ENCODE data around the gene TMC7. TPM values are rescaled to one million over a fixed set of nuclear protein-coding genes. Genes with fewer than 3 reads are reported as not detected.

TMC7 gene
- total RNA-seq, 1 experiment from 2014 or later, result 4.1 TPM

DNA sequence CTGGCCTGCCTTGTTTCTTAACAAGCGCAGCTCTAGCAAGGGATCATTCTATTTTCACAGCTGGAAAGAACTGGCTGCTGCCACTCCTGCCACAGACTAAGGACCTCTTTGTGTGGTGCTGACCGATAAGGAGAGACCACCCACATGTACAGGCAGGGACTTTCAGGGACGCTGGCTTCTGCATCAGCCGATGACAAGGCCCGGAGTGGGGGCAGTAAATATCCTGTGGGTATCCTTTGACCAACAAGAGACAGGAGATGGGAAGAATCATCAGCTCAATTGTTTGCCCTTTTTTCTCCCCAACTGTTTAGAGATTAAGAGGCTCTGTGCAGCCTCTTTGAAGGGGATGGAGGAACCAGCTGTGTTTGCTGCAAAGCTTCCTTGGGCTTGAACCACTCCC is 120.9 kb downstream of the TMC7 start:
- Mint-ChIP-seq H3K36me3 (ENCODE audit: insufficient read depth, unreplicated experiment) (peaks cover 6% of the 10 kb centered on the region), H3K27ac (ENCODE audit: low read depth, unreplicated experiment) (no peak overlapping the region), H3K27me3 (ENCODE audit: insufficient read depth, unreplicated experiment) (no peaks in the 10 kb centered on the region), H3K9me3 (ENCODE audit: unreplicated experiment) (no peaks in the 10 kb centered on the region), H3K4me1 (ENCODE audit: insufficient read depth, unreplicated experiment) (peaks cover 9% of the 10 kb centered on the region), H3K4me3 (ENCODE audit: unreplicated experiment) (no peak overlapping the region)
- ChIA-PET POLR2A (interaction anchor here (0.6 to 1.8 kb wide), 2 partner anchors 10 to 274 kb away, joined by 3 to 6 read pairs; no protein-coding TSS in a partner anchor), CTCF (interaction anchor here (1.0 to 1.1 kb wide), 2 partner anchors 18 to 270 kb away, joined by 3 to 5 read pairs; no protein-coding TSS in a partner anchor)
- intact Hi-C loops (cut with micrococcal nuclease), result no loop called here
- no TSS peak for BruUV-seq (replicated peaks)
- DNase-seq (ENCODE audit: unreplicated experiment), result no peak
- TF ChIP-seq, protein P1, sequence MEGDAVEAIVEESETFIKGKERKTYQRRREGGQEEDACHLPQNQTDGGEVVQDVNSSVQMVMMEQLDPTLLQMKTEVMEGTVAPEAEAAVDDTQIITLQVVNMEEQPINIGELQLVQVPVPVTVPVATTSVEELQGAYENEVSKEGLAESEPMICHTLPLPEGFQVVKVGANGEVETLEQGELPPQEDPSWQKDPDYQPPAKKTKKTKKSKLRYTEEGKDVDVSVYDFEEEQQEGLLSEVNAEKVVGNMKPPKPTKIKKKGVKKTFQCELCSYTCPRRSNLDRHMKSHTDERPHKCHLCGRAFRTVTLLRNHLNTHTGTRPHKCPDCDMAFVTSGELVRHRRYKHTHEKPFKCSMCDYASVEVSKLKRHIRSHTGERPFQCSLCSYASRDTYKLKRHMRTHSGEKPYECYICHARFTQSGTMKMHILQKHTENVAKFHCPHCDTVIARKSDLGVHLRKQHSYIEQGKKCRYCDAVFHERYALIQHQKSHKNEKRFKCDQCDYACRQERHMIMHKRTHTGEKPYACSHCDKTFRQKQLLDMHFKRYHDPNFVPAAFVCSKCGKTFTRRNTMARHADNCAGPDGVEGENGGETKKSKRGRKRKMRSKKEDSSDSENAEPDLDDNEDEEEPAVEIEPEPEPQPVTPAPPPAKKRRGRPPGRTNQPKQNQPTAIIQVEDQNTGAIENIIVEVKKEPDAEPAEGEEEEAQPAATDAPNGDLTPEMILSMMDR (IDR thresholded peaks at IDR 0.05; ENCODE audit: unreplicated experiment), result no peak

DNA sequence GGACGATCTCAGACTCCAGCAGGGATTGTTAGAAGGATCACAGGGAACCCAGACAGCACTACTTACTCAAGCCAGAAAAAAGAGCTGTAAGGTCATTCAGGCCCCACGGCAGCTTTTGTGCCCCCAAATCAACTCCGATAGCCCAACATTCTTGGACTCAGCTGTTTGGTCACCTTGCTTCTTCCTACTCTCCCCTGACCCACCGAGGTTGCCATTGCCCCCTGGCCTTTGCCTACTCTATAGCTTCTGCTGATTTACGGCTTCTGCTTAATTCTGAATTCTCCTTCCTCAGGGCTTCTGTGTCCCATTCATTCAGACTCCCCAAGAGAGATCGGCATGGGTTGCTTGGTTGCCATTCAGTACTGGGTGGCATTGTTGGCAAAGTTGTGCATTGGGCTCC is 121.4 kb downstream of the TMC7 start:
- DNase-seq (ENCODE audit: unreplicated experiment), result no peak
- H3K9me3 Mint-ChIP-seq (ENCODE audit: unreplicated experiment), result no peaks in the 10 kb centered on the region
- ChIA-PET POLR2A (interaction anchor here (0.6 to 1.8 kb wide), 2 partner anchors 10 to 274 kb away, joined by 3 to 6 read pairs; no protein-coding TSS in a partner anchor), CTCF (interaction anchor here (1.0 to 1.1 kb wide), 2 partner anchors 18 to 270 kb away, joined by 3 to 5 read pairs; no protein-coding TSS in a partner anchor)
- BruUV-seq (replicated peaks), result no TSS peak
- TF ChIP-seq, protein P1 (IDR thresholded peaks at IDR 0.05; ENCODE audit: unreplicated experiment), result no peak
- H3K27ac Mint-ChIP-seq (ENCODE audit: low read depth, unreplicated experiment), result no peak overlapping the region
- no peaks in the 10 kb centered on the region for H3K27me3 Mint-ChIP-seq (ENCODE audit: insufficient read depth, unreplicated experiment)
- peaks cover 9% of the 10 kb centered on the region for H3K4me1 Mint-ChIP-seq (ENCODE audit: insufficient read depth, unreplicated experiment)
- H3K4me3 Mint-ChIP-seq (ENCODE audit: unreplicated experiment), result no peak overlapping the region
- intact Hi-C loops (cut with micrococcal nuclease), result no loop called here
- H3K36me3 Mint-ChIP-seq (ENCODE audit: insufficient read depth, unreplicated experiment), result peaks cover 6% of the 10 kb centered on the region

DNA sequence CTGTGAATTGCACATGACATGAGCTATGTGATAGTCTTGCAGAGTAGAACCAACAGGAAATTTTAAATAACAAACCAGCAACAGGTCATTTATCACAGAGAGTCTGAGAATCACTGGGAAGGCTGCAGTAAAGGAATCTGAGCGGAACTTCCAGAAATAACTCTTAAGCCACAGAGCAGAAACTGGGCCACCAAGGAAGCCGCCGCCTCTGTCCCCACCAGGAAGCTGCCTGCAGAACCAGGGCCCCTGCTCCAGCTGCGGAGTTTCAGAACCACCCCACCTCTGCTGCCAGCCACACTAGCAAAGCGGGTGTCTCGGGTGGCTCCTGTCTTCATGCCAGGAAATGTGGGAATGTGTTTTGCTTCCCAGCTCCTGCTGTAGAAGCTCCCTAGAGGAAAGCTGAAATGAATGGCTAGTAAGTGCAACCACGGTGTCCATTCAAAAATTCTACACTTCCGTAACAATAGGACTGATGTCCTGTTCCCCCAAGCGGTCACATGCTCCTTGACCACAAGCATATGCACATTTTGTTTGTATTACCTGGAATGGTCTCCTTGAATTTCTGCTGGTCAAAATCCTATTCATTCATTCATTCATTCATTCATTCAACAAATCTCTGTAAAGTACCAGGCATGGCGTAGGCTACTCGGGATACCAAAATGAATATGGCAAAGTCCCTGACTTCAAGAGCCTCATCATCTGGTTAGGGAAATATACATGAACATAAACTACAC is 122.3 kb downstream of the TMC7 start:
- Mint-ChIP-seq H3K4me3 (ENCODE audit: unreplicated experiment) (no peak overlapping the region), H3K4me1 (ENCODE audit: insufficient read depth, unreplicated experiment) (peaks cover 9% of the 10 kb centered on the region), H3K9me3 (ENCODE audit: unreplicated experiment) (no peaks in the 10 kb centered on the region), H3K27me3 (ENCODE audit: insufficient read depth, unreplicated experiment) (no peaks in the 10 kb centered on the region), H3K27ac (ENCODE audit: low read depth, unreplicated experiment) (no peak overlapping the region), H3K36me3 (ENCODE audit: insufficient read depth, unreplicated experiment) (peaks cover 6% of the 10 kb centered on the region)
- TF ChIP-seq, protein P1 (IDR thresholded peaks at IDR 0.05; ENCODE audit: unreplicated experiment), result no peak
- POLR2A ChIA-PET, result interaction anchor here (1.1 to 1.8 kb wide), 3 partner anchors 11 to 31 kb away, joined by 4 to 7 read pairs (median 6); no protein-coding TSS in a partner anchor
- BruUV-seq (replicated peaks), result no TSS peak
- intact Hi-C loops (cut with micrococcal nuclease), result no loop called here
- DNase-seq (ENCODE audit: unreplicated experiment), result no peak
- CTCF ChIA-PET, result interaction anchor here (0.7 to 1.1 kb wide), 2 partner anchors 258 to 269 kb away, joined by 3 to 4 read pairs; no protein-coding TSS in a partner anchor

DNA sequence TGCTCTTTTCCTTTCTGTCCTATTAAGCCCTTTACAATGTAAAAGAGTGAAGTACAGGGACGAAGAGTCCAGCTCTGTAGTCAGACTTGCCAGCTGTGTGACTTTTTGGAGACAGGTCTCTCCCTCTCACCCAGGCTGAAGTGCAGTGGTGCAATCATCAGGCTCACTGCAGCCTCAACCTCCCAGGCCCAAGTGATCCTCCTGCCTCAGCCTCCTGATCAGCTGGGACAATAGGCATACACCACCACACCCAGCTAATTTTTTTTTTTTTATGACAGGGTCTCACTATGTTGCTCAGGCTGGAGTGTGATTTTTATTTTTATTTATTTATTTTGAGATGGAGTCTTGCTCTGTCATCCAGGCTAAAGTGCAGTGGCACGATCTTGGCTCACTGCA is 122.9 kb downstream of the TMC7 start:
- CTCF ChIA-PET, result interaction anchor here (0.7 to 2.4 kb wide), 3 partner anchors 20 to 282 kb away, joined by 3 to 9 read pairs (median 3); no protein-coding TSS in a partner anchor
- H3K4me1 Mint-ChIP-seq (ENCODE audit: insufficient read depth, unreplicated experiment), result peaks cover 9% of the 10 kb centered on the region
- DNase-seq (ENCODE audit: unreplicated experiment), result no peak
- H3K4me3 Mint-ChIP-seq (ENCODE audit: unreplicated experiment), result no peak overlapping the region
- POLR2A ChIA-PET, result interaction anchor here (1.1 to 3.6 kb wide), 6 partner anchors 11 to 44 kb away, joined by 3 to 23 read pairs (median 9); no protein-coding TSS in a partner anchor
- intact Hi-C loops (cut with micrococcal nuclease), result no loop called here
- peaks cover 6% of the 10 kb centered on the region for H3K36me3 Mint-ChIP-seq (ENCODE audit: insufficient read depth, unreplicated experiment)
- H3K27me3 Mint-ChIP-seq (ENCODE audit: insufficient read depth, unreplicated experiment), result no peaks in the 10 kb centered on the region
- no peak overlapping the region for H3K27ac Mint-ChIP-seq (ENCODE audit: low read depth, unreplicated experiment)
- TF ChIP-seq, protein P1 (IDR thresholded peaks at IDR 0.05; ENCODE audit: unreplicated experiment), result no peak
- BruUV-seq (replicated peaks), result no TSS peak
- H3K9me3 Mint-ChIP-seq (ENCODE audit: unreplicated experiment), result no peaks in the 10 kb centered on the region
